ENCODE measurements around the gene PCSK1N. TPM values are rescaled to one million over a fixed set of nuclear protein-coding genes. Genes with fewer than 3 reads are reported as not detected.

Gene PCSK1N
- total and polyA plus RNA-seq, 2 of the 13 experiments (the other 11 are each of a cell fraction or from before 2014, with no cell fraction given) = 4.5 to 14.0 TPM

DNA sequence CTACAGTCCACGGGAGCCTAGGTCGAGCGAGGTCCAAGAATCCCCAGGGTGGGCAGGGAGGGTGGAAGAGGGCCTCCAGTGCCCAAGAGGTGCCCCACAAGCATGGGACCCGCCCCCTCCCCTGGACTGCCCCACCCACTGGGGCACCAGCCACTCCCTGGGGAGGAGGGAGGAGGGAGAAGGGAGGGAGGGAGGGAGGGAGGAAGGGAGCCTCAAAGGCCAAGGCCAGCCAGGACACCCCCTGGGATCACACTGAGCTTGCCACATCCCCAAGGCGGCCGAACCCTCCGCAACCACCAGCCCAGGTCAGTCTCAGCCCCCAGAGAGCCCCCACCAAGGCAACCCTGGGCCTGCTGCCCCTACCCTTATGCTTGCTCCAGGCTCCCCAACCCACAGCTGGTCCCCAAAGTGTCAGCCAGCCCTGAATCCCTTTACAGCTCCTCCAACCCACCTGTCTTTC lies 49.0 kb downstream of the PCSK1N start, which contains the start of gene GATA1:
Gene GATA1 (plus strand): TSS at position 250 of the 460 bp plus-strand sequence. CDS start 4,520 bp downstream, outside the sequence.
- in situ Hi-C loops (cut with HindIII; ENCODE audit: extremely low pct_ligation_motif_present, low pct_unique_long_range_greater_than_20kb) (no loop called here), intact Hi-C loops (cut with micrococcal nuclease; ENCODE audit: unreplicated experiment) (no loop called here)
- no peak for DNase-seq (ENCODE audit: low spot score)
- no peaks in the 10 kb centered on the region for H3K79me2 ChIP-seq (ENCODE audit: insufficient read depth, low read length)
- no peak within 1 kb of the TSS for H2AFZ ChIP-seq (ENCODE audit: low read length)
- H3K9me3 ChIP-seq (ENCODE audit: low read length) = no peaks in the 10 kb centered on the region
- ChIA-PET CTCF (ENCODE audit: low intra/inter-chr PET ratio, low total read pairs) (no interaction called here), POLR2A (no interaction called here)
- no peak within 1 kb of the TSS for H3K4me3 ChIP-seq (replicated peaks in 1 of 3; ENCODE audit: insufficient read depth in 1 of 3, low read depth in 2 of 3, low read length in 3 of 3)
- H3K9ac ChIP-seq (ENCODE audit: insufficient read depth, low read depth, low read length) = no peak within 1 kb of the TSS
- no TSS peak for BruUV-seq (replicated peaks)
- no peaks in the 10 kb centered on the region for H4K20me1 ChIP-seq (ENCODE audit: insufficient read depth, low read length)
- no peak within 1 kb of the TSS for H3K4me2 ChIP-seq (ENCODE audit: low read depth, low read length)
- H3K27ac ChIP-seq (ENCODE audit: extremely low read length, insufficient read depth, low read length) = no peak within 1 kb of the TSS
- no peaks in the 10 kb centered on the region for H3K36me3 ChIP-seq (replicated peaks in 1 of 2; ENCODE audit: control insufficient read depth in 1 of 2, insufficient read depth in 2 of 2, low read length in 2 of 2)
- whole genome bisulfite sequencing (ENCODE audit: low lambda C conversion rate) = 40% methylated on average over 1 of the region's 7 CpGs
- H3K4me1 ChIP-seq (ENCODE audit: insufficient read depth, low read length) = no peaks in the 10 kb centered on the region
- H3K27me3 ChIP-seq (ENCODE audit: control insufficient read depth in 1 of 2, insufficient read depth in 2 of 2, low read length in 2 of 2) = no peaks in the 10 kb centered on the region; a peak in 1 of 5 replicates
- ATAC-seq = no peak
- FAIRE-seq = no peak
- TF ChIP-seq PBX2 (CRISPR knock-in tag; IDR thresholded peaks at IDR 0.05) = no peak
- no peak for TF ChIP-seq RAD21 (CRISPR knock-in tag; IDR thresholded peaks at IDR 0.05)
- TF ChIP-seq JARID2 (CRISPR knock-in tag; IDR thresholded peaks at IDR 0.05; ENCODE audit: insufficient replicate concordance) = no peak
- no peak for TF ChIP-seq ZNF616 (CRISPR knock-in tag; IDR thresholded peaks at IDR 0.05; ENCODE audit: low read depth)
- no peak for TF ChIP-seq SAFB2 (CRISPR knock-in tag; IDR thresholded peaks at IDR 0.05; ENCODE audit: borderline replicate concordance, low read depth)
- TF ChIP-seq ZNF615 (CRISPR knock-in tag; IDR thresholded peaks at IDR 0.05; ENCODE audit: borderline replicate concordance) = no peak
- no peak for TF ChIP-seq ZNF136 (CRISPR knock-in tag; IDR thresholded peaks at IDR 0.05; ENCODE audit: low read depth)
- no peak for TF ChIP-seq HMG20B (CRISPR knock-in tag; conservative IDR thresholded peaks at IDR 0.05)
- no peak for TF ChIP-seq ZNF780A (CRISPR knock-in tag; IDR thresholded peaks at IDR 0.05)
- no peak for TF ChIP-seq ZNF589 (CRISPR knock-in tag; conservative IDR thresholded peaks at IDR 0.05)
- no peak for TF ChIP-seq ATF2 (CRISPR knock-in tag; IDR thresholded peaks at IDR 0.05)
- TF ChIP-seq HBP1 (CRISPR knock-in tag; IDR thresholded peaks at IDR 0.05; ENCODE audit: low read depth) = no peak
- TF ChIP-seq RCOR2 (CRISPR knock-in tag; IDR thresholded peaks at IDR 0.05) = no peak
- no peak for TF ChIP-seq RNF219 (CRISPR knock-in tag; IDR thresholded peaks at IDR 0.05)
- TF ChIP-seq RBFOX2 (IDR thresholded peaks at IDR 0.05; ENCODE audit: low read depth, low read length) = no peak
- TF ChIP-seq PAXIP1 (CRISPR knock-in tag; conservative IDR thresholded peaks at IDR 0.05) = no peak
